HL-60 (cell line): ENCODE results near the gene SEPTIN1.

Experiments used
- CTCF ChIP-seq: IDR thresholded peaks from one replicate; pipeline ENCODE4 v1.5.1; 2011; ENCODE audit warnings: low read length, control low read depth, inconsistent platforms; ENCODE audit not compliant: insufficient read depth
- GABPA ChIP-seq: IDR thresholded peaks from 2 replicates; pipeline ENCODE4 v1.6.1; 2012; ENCODE audit warnings: low read depth
- POLR2AphosphoS5 ChIP-seq: IDR thresholded peaks from 2 replicates; pipeline ENCODE4 v1.6.1; 2012; ENCODE audit warnings: low read depth

- TF ChIP-seq CTCF (no peak), POLR2AphosphoS5 (no peak), GABPA (no peak)
These were observed 4.5 kb downstream of the SEPTIN1 start for GRCh38 chr16:30377812-30378235.
